ENCODE data around the gene SNRPD1.

DNA sequence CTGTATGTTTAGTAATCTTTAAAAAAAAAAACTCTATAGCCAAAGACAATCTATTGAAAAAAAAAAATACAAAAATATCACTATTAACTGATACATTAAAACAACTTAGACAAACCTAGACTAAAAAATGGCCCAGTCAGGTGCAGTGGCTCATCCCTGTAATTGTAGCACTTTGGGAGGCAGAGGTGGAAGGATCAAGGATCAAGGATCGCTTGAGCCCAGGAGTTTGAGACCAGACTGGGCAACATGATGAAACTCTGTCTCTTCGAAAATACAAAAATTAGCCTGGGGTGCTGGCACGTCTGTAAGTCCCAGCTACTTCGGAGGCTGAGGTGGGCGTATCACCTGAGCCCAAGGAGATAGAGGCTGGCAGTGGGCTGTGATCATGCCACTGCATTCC is 27.7 kb upstream of the SNRPD1 start:
- TF ChIP-seq POLR2AphosphoS5 (IDR thresholded peaks at IDR 0.05; ENCODE audit: low read depth, low read length) (no peak), TAF1 (IDR thresholded peaks at IDR 0.05; ENCODE audit: borderline replicate concordance, low read depth, low read length) (no peak), POLR2A (IDR thresholded peaks at IDR 0.05; ENCODE audit: low read depth, low read length) (no peak)

Data from GM12892 (cell line).